Retinal pigment epithelial cell (primary cell): ENCODE data around the gene CASQ2.

ENCODE experiments used
- DNase-seq: peaks from one replicate; pipeline ENCODE4 v3.0.0-alpha.2; 2010; ENCODE audit warnings: low read depth
- H3K4me3 ChIP-seq: 2 replicates; pipeline ENCODE4 v1.5.1; 2011; ENCODE audit warnings: mild to moderate bottlenecking, low read length, control low read depth, moderate library complexity
- CTCF ChIP-seq: conservative IDR thresholded peaks from 2 replicates; pipeline ENCODE4 v1.5.1; 2011; ENCODE audit warnings: low read depth, low read length, control low read depth, inconsistent platforms

The CASQ2 gene

GRCh38 chr1:115666702-115667101, 101.8 kb downstream of the CASQ2 start:
- H3K4me3 ChIP-seq = no peak overlapping the region
- no peak for TF ChIP-seq CTCF
- DNase-seq = no peak

GRCh38 chr1:115666206-115666605, 102.3 kb downstream of the CASQ2 start:
- TF ChIP-seq CTCF = no peak
- H3K4me3 ChIP-seq = no peak overlapping the region
- DNase-seq = no peak

GRCh38 chr1:115665319-115666096, 103.0 kb downstream of the CASQ2 start:
- DNase-seq = no peak
- TF ChIP-seq CTCF = no peak
- H3K4me3 ChIP-seq = no peak overlapping the region

- no peak overlapping the region for H3K4me3 ChIP-seq
- TF ChIP-seq CTCF = no peak
- no peak for DNase-seq
Observed at GRCh38 chr1:115661157-115661556, 107.4 kb downstream of the CASQ2 start.

GRCh38 chr1:115660151-115660550, 108.4 kb downstream of the CASQ2 start:
- no peak for TF ChIP-seq CTCF
- no peak overlapping the region for H3K4me3 ChIP-seq
- no peak for DNase-seq

- H3K4me3 ChIP-seq = no peak overlapping the region
- no peak for DNase-seq
- TF ChIP-seq CTCF = no peak
Observed at GRCh38 chr1:115658646-115659045, 109.9 kb downstream of the CASQ2 start.

- TF ChIP-seq CTCF = no peak
- DNase-seq = no peak
- H3K4me3 ChIP-seq = no peak overlapping the region
Observed at GRCh38 chr1:115656461-115657077, 111.9 kb downstream of the CASQ2 start.
